Measurements from ENCODE around the gene DUSP16. TPM values are rescaled to one million over a fixed set of nuclear protein-coding genes. Genes with fewer than 3 reads are reported as not detected.
"Not testable (repeated sequence)": the region's sequence is repeated elsewhere in the genome, so short reads cannot be mapped to it uniquely, and the experiment has no call there.

DUSP16 gene
- total RNA-seq, 1 donor from 2014 or later: 26.1 TPM

DNA sequence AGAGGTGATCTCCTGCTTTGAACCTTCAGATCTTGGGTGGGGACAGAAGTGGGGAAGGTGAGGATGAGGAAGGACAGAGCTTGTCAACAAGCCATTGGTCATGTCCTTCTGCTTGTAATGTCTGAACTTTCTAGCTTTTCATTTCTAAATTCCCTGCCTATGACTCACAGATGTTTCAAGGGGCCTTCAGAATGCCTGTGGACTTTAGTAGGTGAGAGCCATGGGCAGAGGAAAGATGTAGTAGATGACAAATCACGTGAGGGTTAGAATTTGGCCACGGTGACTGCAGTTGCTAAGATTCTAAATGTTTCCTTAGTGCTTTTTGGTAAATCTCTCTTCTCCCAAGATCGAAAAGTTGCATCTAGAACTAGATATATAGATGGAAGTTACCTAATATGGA, 30.3 kb upstream of the DUSP16 start:
- Mint-ChIP-seq H3K27me3 (ENCODE audit: insufficient read depth, low read depth) (peaks cover 2% of the 10 kb centered on the region), H3K9me3 (no peaks in the 10 kb centered on the region), H3K4me1 (no peaks in the 10 kb centered on the region), H3K36me3 (no peaks in the 10 kb centered on the region), H3K4me3 (no peak overlapping the region), H3K27ac (no peak overlapping the region)
- Histone ChIP-seq H3K9me3 (ENCODE audit: low read depth) (no peaks in the 10 kb centered on the region), H2AFZ (replicated peaks) (no peak overlapping the region), H3F3A (ENCODE audit: low read depth) (no peaks in the 10 kb centered on the region), H3K27ac (no peak overlapping the region), H3K36me3 (no peaks in the 10 kb centered on the region), H3K79me2 (ENCODE audit: low read depth) (no peaks in the 10 kb centered on the region), H3K4me3 (no peak overlapping the region), H4K20me1 (ENCODE audit: low read depth) (no peaks in the 10 kb centered on the region), H3K4me1 (no peaks in the 10 kb centered on the region), H3K4me2 (no peak overlapping the region), H3K9ac (no peak overlapping the region), H3K27me3 (no peaks in the 10 kb centered on the region)
- TF ChIP-seq EZH2phosphoT487 (IDR thresholded peaks at IDR 0.05): no peak
- TF ChIP-seq, protein P1, sequence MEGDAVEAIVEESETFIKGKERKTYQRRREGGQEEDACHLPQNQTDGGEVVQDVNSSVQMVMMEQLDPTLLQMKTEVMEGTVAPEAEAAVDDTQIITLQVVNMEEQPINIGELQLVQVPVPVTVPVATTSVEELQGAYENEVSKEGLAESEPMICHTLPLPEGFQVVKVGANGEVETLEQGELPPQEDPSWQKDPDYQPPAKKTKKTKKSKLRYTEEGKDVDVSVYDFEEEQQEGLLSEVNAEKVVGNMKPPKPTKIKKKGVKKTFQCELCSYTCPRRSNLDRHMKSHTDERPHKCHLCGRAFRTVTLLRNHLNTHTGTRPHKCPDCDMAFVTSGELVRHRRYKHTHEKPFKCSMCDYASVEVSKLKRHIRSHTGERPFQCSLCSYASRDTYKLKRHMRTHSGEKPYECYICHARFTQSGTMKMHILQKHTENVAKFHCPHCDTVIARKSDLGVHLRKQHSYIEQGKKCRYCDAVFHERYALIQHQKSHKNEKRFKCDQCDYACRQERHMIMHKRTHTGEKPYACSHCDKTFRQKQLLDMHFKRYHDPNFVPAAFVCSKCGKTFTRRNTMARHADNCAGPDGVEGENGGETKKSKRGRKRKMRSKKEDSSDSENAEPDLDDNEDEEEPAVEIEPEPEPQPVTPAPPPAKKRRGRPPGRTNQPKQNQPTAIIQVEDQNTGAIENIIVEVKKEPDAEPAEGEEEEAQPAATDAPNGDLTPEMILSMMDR (IDR thresholded peaks at IDR 0.05): no peak
- no peak for TF ChIP-seq EZH2 (IDR thresholded peaks at IDR 0.05)
- DNase-seq (ENCODE audit: low spot score): no peak

GRCh38 chr12:12590961-12591360, 28.3 kb upstream of the DUSP16 start:
- H3K4me2 ChIP-seq: no peak overlapping the region
- no peak overlapping the region for H3K9ac ChIP-seq
- no peak overlapping the region for H3K4me3 ChIP-seq
- TF ChIP-seq EZH2 (IDR thresholded peaks at IDR 0.05) (no peak), EZH2phosphoT487 (IDR thresholded peaks at IDR 0.05) (no peak)
- TF ChIP-seq, protein P1 (IDR thresholded peaks at IDR 0.05): no peak
- DNase-seq (ENCODE audit: low spot score): no peak
- Mint-ChIP-seq H3K4me3 (no peak overlapping the region), H3K9me3 (no peaks in the 10 kb centered on the region), H3K36me3 (no peaks in the 10 kb centered on the region), H3K4me1 (no peaks in the 10 kb centered on the region), H3K27me3 (ENCODE audit: insufficient read depth, low read depth) (peaks cover 2% of the 10 kb centered on the region), H3K27ac (no peak overlapping the region)
- H3K9me3 ChIP-seq (ENCODE audit: low read depth): no peaks in the 10 kb centered on the region
- no peaks in the 10 kb centered on the region for H3K27me3 ChIP-seq
- H3K36me3 ChIP-seq: no peaks in the 10 kb centered on the region
- no peaks in the 10 kb centered on the region for H3K4me1 ChIP-seq
- H3F3A ChIP-seq (ENCODE audit: low read depth): no peaks in the 10 kb centered on the region
- no peaks in the 10 kb centered on the region for H3K79me2 ChIP-seq (ENCODE audit: low read depth)
- no peaks in the 10 kb centered on the region for H4K20me1 ChIP-seq (ENCODE audit: low read depth)
- H2AFZ ChIP-seq (replicated peaks): no peak overlapping the region
- no peak overlapping the region for H3K27ac ChIP-seq

- not testable (repeated sequence) for H3K36me3 ChIP-seq; H3K36me3 Mint-ChIP-seq; H3K4me1 ChIP-seq; H3K4me3 Mint-ChIP-seq; DNase-seq (ENCODE audit: low spot score); H2AFZ ChIP-seq (replicated peaks); H3K27ac Mint-ChIP-seq; H3K27me3 ChIP-seq; H3K4me1 Mint-ChIP-seq; H3K9me3 Mint-ChIP-seq; H3K4me3 ChIP-seq; H3K27ac ChIP-seq; H4K20me1 ChIP-seq (ENCODE audit: low read depth); H3F3A ChIP-seq (ENCODE audit: low read depth); H3K9me3 ChIP-seq (ENCODE audit: low read depth); H3K79me2 ChIP-seq (ENCODE audit: low read depth); H3K9ac ChIP-seq; H3K27me3 Mint-ChIP-seq (ENCODE audit: insufficient read depth, low read depth); H3K4me2 ChIP-seq
Observed at GRCh38 chr12:12588436-12588835, 25.8 kb upstream of the DUSP16 start.

- Mint-ChIP-seq H3K27me3 (ENCODE audit: insufficient read depth, low read depth) (no peaks in the 10 kb centered on the region), H3K9me3 (no peaks in the 10 kb centered on the region), H3K36me3 (no peaks in the 10 kb centered on the region), H3K4me1 (no peaks in the 10 kb centered on the region), H3K27ac (no peak overlapping the region), H3K4me3 (no peak overlapping the region)
- Histone ChIP-seq H3K4me3 (no peak overlapping the region), H3K36me3 (no peaks in the 10 kb centered on the region), H3K9ac (no peak overlapping the region), H3F3A (ENCODE audit: low read depth) (no peaks in the 10 kb centered on the region), H3K27me3 (no peaks in the 10 kb centered on the region), H4K20me1 (ENCODE audit: low read depth) (no peaks in the 10 kb centered on the region), H3K9me3 (ENCODE audit: low read depth) (no peaks in the 10 kb centered on the region), H3K27ac (no peak overlapping the region), H3K79me2 (ENCODE audit: low read depth) (no peaks in the 10 kb centered on the region), H3K4me1 (no peaks in the 10 kb centered on the region), H2AFZ (replicated peaks) (no peak overlapping the region), H3K4me2 (no peak overlapping the region)
- TF ChIP-seq EZH2phosphoT487 (IDR thresholded peaks at IDR 0.05) (no peak), EZH2 (IDR thresholded peaks at IDR 0.05) (no peak)
- TF ChIP-seq, protein P1 (IDR thresholded peaks at IDR 0.05): no peak
- DNase-seq (ENCODE audit: low spot score): no peak
Observed at GRCh38 chr12:12587878-12588277, 25.2 kb upstream of the DUSP16 start.

All from neural progenitor cell (in vitro differentiated cells).